ENCODE data around the gene KRT71.

- TF ChIP-seq, protein P1, sequence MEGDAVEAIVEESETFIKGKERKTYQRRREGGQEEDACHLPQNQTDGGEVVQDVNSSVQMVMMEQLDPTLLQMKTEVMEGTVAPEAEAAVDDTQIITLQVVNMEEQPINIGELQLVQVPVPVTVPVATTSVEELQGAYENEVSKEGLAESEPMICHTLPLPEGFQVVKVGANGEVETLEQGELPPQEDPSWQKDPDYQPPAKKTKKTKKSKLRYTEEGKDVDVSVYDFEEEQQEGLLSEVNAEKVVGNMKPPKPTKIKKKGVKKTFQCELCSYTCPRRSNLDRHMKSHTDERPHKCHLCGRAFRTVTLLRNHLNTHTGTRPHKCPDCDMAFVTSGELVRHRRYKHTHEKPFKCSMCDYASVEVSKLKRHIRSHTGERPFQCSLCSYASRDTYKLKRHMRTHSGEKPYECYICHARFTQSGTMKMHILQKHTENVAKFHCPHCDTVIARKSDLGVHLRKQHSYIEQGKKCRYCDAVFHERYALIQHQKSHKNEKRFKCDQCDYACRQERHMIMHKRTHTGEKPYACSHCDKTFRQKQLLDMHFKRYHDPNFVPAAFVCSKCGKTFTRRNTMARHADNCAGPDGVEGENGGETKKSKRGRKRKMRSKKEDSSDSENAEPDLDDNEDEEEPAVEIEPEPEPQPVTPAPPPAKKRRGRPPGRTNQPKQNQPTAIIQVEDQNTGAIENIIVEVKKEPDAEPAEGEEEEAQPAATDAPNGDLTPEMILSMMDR (conservative IDR thresholded peaks at IDR 0.05; ENCODE audit: low read length), result peak; percentile 75
- TF ChIP-seq EZH2phosphoT487 (IDR thresholded peaks at IDR 0.05; ENCODE audit: borderline replicate concordance, low read depth, low read length), result no peak
Measured at GRCh38 chr12:52506858-52507715, 45.9 kb downstream of the KRT71 start.
